HepG2 (cell line): ENCODE results near the gene GHR.

Source experiments
- CEBPZ ChIP-seq: IDR thresholded peaks from 2 replicates; pipeline ENCODE4 v1.6.1; 2012; ENCODE audit warnings: low read length, improper control_type of control experiment
- CREB1 ChIP-seq, 2 experiments: fragments of 450-650 bp in 1 of 2; IDR thresholded peaks; 2 replicates each; pipeline ENCODE4 v1.6.1; 2016 to 2017; ENCODE audit warnings: control low read depth in 1 of 2, mild to moderate bottlenecking in 1 of 2, missing compliant biosample characterization in 1 of 2, missing genetic modification characterization in 1 of 2
- CTCF ChIP-seq: sonication (generic); formaldehyde crosslinking; IDR thresholded peaks from 2 replicates; pipeline ENCODE4 v1.5.0; 2020; ENCODE audit warnings: mild to moderate bottlenecking, missing genetic modification reagents, moderate library complexity
- KDM5B ChIP-seq: sonication (generic); formaldehyde crosslinking; IDR thresholded peaks from 2 replicates; pipeline ENCODE4 v1.4.0; 2020; ENCODE audit warnings: missing genetic modification reagents, mild to moderate bottlenecking, borderline replicate concordance
- MAF1 ChIP-seq: sonication (generic); formaldehyde crosslinking; IDR thresholded peaks from 2 replicates; pipeline ENCODE4 v1.5.0; 2020; ENCODE audit warnings: missing genetic modification reagents, borderline replicate concordance
- POLR2AphosphoS2 ChIP-seq: IDR thresholded peaks from 2 replicates; pipeline ENCODE4 v1.6.1; 2011; ENCODE audit warnings: low read depth, low read length, improper control_type of control experiment
- POLR2AphosphoS5 ChIP-seq: IDR thresholded peaks from 2 replicates; pipeline ENCODE4 v1.6.1; 2012; ENCODE audit warnings: low read depth, low read length
- ZNF44 ChIP-seq: sonication (generic); formaldehyde crosslinking; IDR thresholded peaks from 2 replicates; pipeline ENCODE4 v1.5.1; 2020; ENCODE audit warnings: mild to moderate bottlenecking, missing genetic modification reagents
- ZZZ3 ChIP-seq: sonication (generic); formaldehyde crosslinking; IDR thresholded peaks from 2 replicates; pipeline ENCODE4 v1.4.0; 2020; ENCODE audit warnings: missing genetic modification reagents, mild to moderate bottlenecking, borderline replicate concordance
- TF ChIP-seq, protein P1 (sequence below): sonication (generic); formaldehyde crosslinking; IDR thresholded peaks from 2 replicates; pipeline ENCODE4 v1.4.0; 2020; ENCODE audit warnings: missing genetic modification reagents

GRCh38 chr5:42377496-42377895 lies 45.7 kb upstream of the GHR start:
- no peak for TF ChIP-seq ZNF44 (CRISPR knock-in tag)
- TF ChIP-seq CEBPZ = no peak
- TF ChIP-seq MAF1 (CRISPR knock-in tag) = no peak
- TF ChIP-seq CTCF (CRISPR knock-in tag) = no peak
- no peak for TF ChIP-seq POLR2AphosphoS5
- TF ChIP-seq KDM5B (CRISPR knock-in tag) = no peak
- TF ChIP-seq, protein P1, sequence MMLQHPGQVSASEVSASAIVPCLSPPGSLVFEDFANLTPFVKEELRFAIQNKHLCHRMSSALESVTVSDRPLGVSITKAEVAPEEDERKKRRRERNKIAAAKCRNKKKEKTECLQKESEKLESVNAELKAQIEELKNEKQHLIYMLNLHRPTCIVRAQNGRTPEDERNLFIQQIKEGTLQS = no peak
- TF ChIP-seq POLR2AphosphoS2 = no peak
- no peak for TF ChIP-seq ZZZ3 (CRISPR knock-in tag)
- no peak for TF ChIP-seq CREB1 (IDR thresholded peaks at IDR 0.05)
- TF ChIP-seq CREB1 (CRISPR knock-in tag; IDR thresholded peaks at IDR 0.05) = no peak
